IMR-90 (cell line): Measurements from ENCODE around the gene KCNMA1. TPM values are rescaled to one million over a fixed set of nuclear protein-coding genes. Genes with fewer than 3 reads are reported as not detected.

Experiments
- ATAC-seq: fragments of 200-7000 bp; cut with Tn5 transposase; 2 replicates; pipeline ENCODE4 v1.9.1; 2020; ENCODE audit warnings: low read depth, mild to moderate bottlenecking, moderate library complexity
- BruUV-seq: library from RNA; stranded (reverse); fragments of 400-500 nt; replicated peaks from 2 replicates; lab custom pipeline; 2021; lab: Mats Ljungman, UMichigan
- CTCF ChIA-PET: fragments of 300-600 bp; formaldehyde crosslinking; extraction: SDS; loops from one replicate; lab custom pipeline; 2021; ENCODE audit warnings: antibody characterized with exemption; lab: Yijun Ruan, JAX
- POLR2A ChIA-PET: fragments of 300-600 bp; sonication (Branson Sonifier 250); formaldehyde crosslinking; loops from one replicate; lab custom pipeline; 2022; ENCODE audit warnings: antibody characterized with exemption; ENCODE audit not compliant: unreplicated experiment; lab: Charles Lee
- DNase-seq: peaks from one replicate; pipeline ENCODE4 v3.0.0; 2013
- H2AFZ ChIP-seq: replicated peaks from 2 replicates; pipeline ENCODE3; 2013; ENCODE audit warnings: low read length, mild to moderate bottlenecking; ENCODE audit not compliant: poor library complexity
- H2AK5ac ChIP-seq: 2 replicates; pipeline ENCODE4 v1.6.1; 2013; ENCODE audit warnings: low read depth, low read length, inconsistent platforms
- H2AK9ac ChIP-seq: replicated peaks from 2 replicates; pipeline ENCODE3; 2013; ENCODE audit warnings: mild to moderate bottlenecking, low read depth, low read length, moderate library complexity; ENCODE audit not compliant: poor library complexity
- H2BK120ac ChIP-seq: 2 replicates; pipeline ENCODE4 v1.6.1; 2013; ENCODE audit warnings: low read depth, low read length, inconsistent platforms
- H2BK15ac ChIP-seq: 3 replicates; pipeline ENCODE4 v1.6.1; 2013; ENCODE audit warnings: low read depth, low read length, inconsistent platforms
- H2BK20ac ChIP-seq: 2 replicates; pipeline ENCODE4 v1.6.1; 2013; ENCODE audit warnings: low read depth, mild to moderate bottlenecking, inconsistent platforms, low read length, moderate library complexity
- H2BK5ac ChIP-seq: 2 replicates; pipeline ENCODE4 v1.6.1; 2013; ENCODE audit warnings: mild to moderate bottlenecking, low read depth, low read length, inconsistent platforms; ENCODE audit not compliant: poor library complexity, severe bottlenecking
- H3K14ac ChIP-seq: replicated peaks from 2 replicates; pipeline ENCODE4 v1.6.1; 2013; ENCODE audit warnings: low read depth, low read length, inconsistent platforms
- H3K18ac ChIP-seq: 2 replicates; pipeline ENCODE4 v1.6.1; 2013; ENCODE audit warnings: low read depth, low read length, control low read depth
- H3K23ac ChIP-seq: 2 replicates; pipeline ENCODE4 v1.6.1; 2013; ENCODE audit warnings: low read depth, low read length, inconsistent platforms
- H3K27ac ChIP-seq: 2 replicates; pipeline ENCODE4 v1.5.1; 2013; ENCODE audit warnings: mild to moderate bottlenecking, control low read depth, low read length; ENCODE audit not compliant: insufficient read depth
- H3K27me3 ChIP-seq: 2 replicates; pipeline ENCODE4 v1.6.1; 2013; ENCODE audit warnings: low read length; ENCODE audit not compliant: control insufficient read depth, insufficient read depth
- H3K36me3 ChIP-seq: 2 replicates; pipeline ENCODE4 v1.6.1; 2013; ENCODE audit warnings: low read length, mixed read lengths; ENCODE audit not compliant: control insufficient read depth, insufficient read depth
- H3K4ac ChIP-seq: 2 replicates; pipeline ENCODE4 v1.6.1; 2013; ENCODE audit warnings: low read depth, low read length, inconsistent platforms
- H3K4me1 ChIP-seq: 2 replicates; pipeline ENCODE4 v1.6.1; 2013; ENCODE audit warnings: low read length, mixed read lengths; ENCODE audit not compliant: control insufficient read depth, insufficient read depth
- H3K4me2 ChIP-seq: 2 replicates; pipeline ENCODE4 v1.6.1; 2013; ENCODE audit warnings: low read depth, mild to moderate bottlenecking, control low read depth, low read length, moderate library complexity
- H3K4me3 ChIP-seq: 2 replicates; pipeline ENCODE4 v1.5.1; 2013; ENCODE audit warnings: low read depth, mild to moderate bottlenecking, control low read depth, low read length, moderate library complexity; ENCODE audit not compliant: insufficient read depth
- H3K56ac ChIP-seq: 2 replicates; pipeline ENCODE4 v1.6.1; 2013; ENCODE audit warnings: low read length, inconsistent platforms; ENCODE audit not compliant: insufficient read depth; ENCODE audit errors: extremely low read depth
- H3K79me1 ChIP-seq, 2 experiments: 2 replicates each; pipeline ENCODE4 v1.6.1; 2013; ENCODE audit warnings: low read length in 2 of 2, inconsistent platforms in 1 of 2, low read depth in 1 of 2
- H3K9ac ChIP-seq: 2 replicates; pipeline ENCODE4 v1.6.1; 2013; ENCODE audit warnings: low read depth, low read length, control low read depth
- H3K9me1 ChIP-seq: 2 replicates; pipeline ENCODE4 v1.6.1; 2013; ENCODE audit warnings: low read length, inconsistent platforms; ENCODE audit not compliant: insufficient read depth
- H3K9me3 ChIP-seq: 2 replicates; pipeline ENCODE4 v1.6.1; 2013; ENCODE audit warnings: low read length; ENCODE audit not compliant: control insufficient read depth, insufficient read depth
- H4K20me1 ChIP-seq: 2 replicates; pipeline ENCODE4 v1.6.1; 2013; ENCODE audit warnings: low read length, inconsistent platforms; ENCODE audit not compliant: insufficient read depth
- H4K5ac ChIP-seq: 2 replicates; pipeline ENCODE4 v1.6.1; 2013; ENCODE audit warnings: mild to moderate bottlenecking, low read depth, low read length, control low read depth
- H4K8ac ChIP-seq, 2 experiments: 2 replicates each; pipeline ENCODE4 v1.6.1; 2013; ENCODE audit warnings: low read depth in 2 of 2, low read length in 2 of 2, control low read depth in 1 of 2, inconsistent platforms in 1 of 2
- H4K91ac ChIP-seq: 2 replicates; pipeline ENCODE4 v1.6.1; 2013; ENCODE audit warnings: low read depth, low read length, inconsistent platforms; ENCODE audit not compliant: insufficient read depth
- BHLHE40 ChIP-seq: fragments of 150-350 bp; IDR thresholded peaks from 2 replicates; pipeline ENCODE4 v1.6.1; 2016; ENCODE audit warnings: mild to moderate bottlenecking, low read depth, low read length
- CHD1 ChIP-seq: IDR thresholded peaks from 2 replicates; pipeline ENCODE4 v1.6.1; 2012; ENCODE audit warnings: low read depth, low read length, improper control_type of control experiment
- CTCF ChIP-seq: conservative IDR thresholded peaks from 2 replicates; pipeline ENCODE4 v1.5.1; 2012; ENCODE audit warnings: mild to moderate bottlenecking, low read depth, low read length, improper control_type of control experiment
- ELK1 ChIP-seq: fragments of 150-350 bp; IDR thresholded peaks from 2 replicates; pipeline ENCODE4 v1.6.1; 2016; ENCODE audit warnings: low read depth, mild to moderate bottlenecking, low read length, moderate library complexity, borderline replicate concordance
- FOS ChIP-seq: fragments of 150-350 bp; IDR thresholded peaks from 2 replicates; pipeline ENCODE4 v1.6.1; 2016; ENCODE audit warnings: low read depth, low read length
- MAZ ChIP-seq: IDR thresholded peaks from 2 replicates; pipeline ENCODE4 v1.6.1; 2012; ENCODE audit warnings: low read depth, mild to moderate bottlenecking, low read length, improper control_type of control experiment, moderate library complexity, borderline replicate concordance
- MXI1 ChIP-seq: IDR thresholded peaks from 2 replicates; pipeline ENCODE4 v1.6.1; 2012; ENCODE audit warnings: low read depth, mild to moderate bottlenecking, low read length, moderate library complexity, borderline replicate concordance
- NFE2L2 ChIP-seq: fragments of 150-350 bp; IDR thresholded peaks from 2 replicates; pipeline ENCODE4 v1.6.1; 2016; ENCODE audit warnings: low read depth, mild to moderate bottlenecking, low read length
- POLR2A ChIP-seq: IDR thresholded peaks from 2 replicates; pipeline ENCODE4 v1.6.1; 2012; ENCODE audit warnings: mild to moderate bottlenecking, low read depth, low read length
- RAD21 ChIP-seq: IDR thresholded peaks from 2 replicates; pipeline ENCODE4 v1.6.1; 2012; ENCODE audit warnings: low read length, improper control_type of control experiment
- RFX5 ChIP-seq: IDR thresholded peaks from 2 replicates; pipeline ENCODE4 v1.8.0; 2012; ENCODE audit warnings: low read depth, mild to moderate bottlenecking, low read length, moderate library complexity
- SMC3 ChIP-seq: fragments of 150-350 bp; IDR thresholded peaks from 2 replicates; pipeline ENCODE4 v1.6.1; 2016; ENCODE audit warnings: low read depth, mild to moderate bottlenecking, antibody characterized with exemption, low read length, moderate library complexity
- USF2 ChIP-seq: fragments of 150-350 bp; IDR thresholded peaks from 2 replicates; pipeline ENCODE4 v1.6.1; 2017; ENCODE audit warnings: mild to moderate bottlenecking, antibody characterized with exemption, low read length, low read depth
- WGBS, 2 experiments: methylation state at CpG; one replicate each; pipeline versions ENCODE4 v1.1.5 to v1.1.7; 2013; ENCODE audit warnings: missing lambda C conversion rate in 2 of 2; ENCODE audit not compliant: insufficient read length in 1 of 2; ENCODE audit errors: extremely low coverage in 2 of 2; 5-methylcytosine and 5-hydroxymethylcytosine counted together
- dilution Hi-C: fragments of 300-500 bp; cut with HindIII; formaldehyde crosslinking; loops from one replicate; pipeline ENCODE4 v1.14.3; 2018; ENCODE audit warnings: low sequenced_read_pairs; ENCODE audit not compliant: unreplicated experiment
- in situ Hi-C: fragments of 300-500 bp; cut with MboI; formaldehyde crosslinking; loops from 3 replicates; pipeline ENCODE4 v1.14.3; 2019; ENCODE audit warnings: low sequenced_read_pairs, inconsistent platforms, mixed read lengths
- intact Hi-C: fragments of 100-400 bp; cut with micrococcal nuclease; formaldehyde crosslinking; loops from 2 replicates; pipeline ENCODE4 v1.10.0; 2022
- polyA plus RNA-seq, 3 experiments: library from polyadenylated mRNA; depleted of rRNA; stranded (reverse); fragments of >200 nt; gene quantifications; 2 replicates each; pipeline ENCODE4 v1.2.3, GENCODE V29; 2012; ENCODE audit warnings: low replicate concordance in 1 of 3
- total RNA-seq: library from RNA; depleted of rRNA; stranded (reverse); fragments of >200 nt; gene quantifications from 2 replicates; pipeline ENCODE4 v1.2.3, GENCODE V29; 2012

KCNMA1 gene
- total and polyA plus RNA-seq, 2 of the 4 experiments (the other 2 are of a cell fraction): 25.6 to 29.6 TPM

GRCh38 chr10:77416311-77417135, 221.1 kb downstream of the KCNMA1 start:
- ChIA-PET POLR2A (interaction anchor here (0.6 kb wide), 1 partner anchor 89 kb away, joined by 3 read pairs; no protein-coding TSS in a partner anchor), CTCF (no interaction called here)
- Histone ChIP-seq H3K9me1 (peaks cover 36% of the 10 kb centered on the region), H3K79me1 (peaks cover 0 to 17% of the 10 kb centered on the region in 2 experiments; a peak in 2 of 4 replicates), H4K91ac (peak overlapping the region; percentile 97), H2AFZ (peak overlapping the region; percentile 86), H3K27ac (peak overlapping the region; percentile 85), H2BK20ac (peak overlapping the region; percentile 100), H4K5ac (peak overlapping the region; percentile 33), H3K9me3 (no peaks in the 10 kb centered on the region), H3K56ac (peak overlapping the region; percentile 84), H3K9ac (no peak overlapping the region), H3K4ac (peak overlapping the region; percentile 100), H2AK5ac (peak overlapping the region; percentile 97), H2BK15ac (peak overlapping the region; percentile 86), H2AK9ac (peak overlapping the region; percentile 88), H4K8ac (peak overlapping the region; percentile 27 to 97), H3K14ac (peak overlapping the region; percentile 97), H3K4me1 (peaks cover 23% of the 10 kb centered on the region), H3K36me3 (no peaks in the 10 kb centered on the region), H3K4me2 (peak overlapping the region; percentile 47), H4K20me1 (no peaks in the 10 kb centered on the region), H3K18ac (peak overlapping the region; percentile 89), H3K27me3 (no peaks in the 10 kb centered on the region), H3K23ac (peak overlapping the region; percentile 99), H3K4me3 (no peak overlapping the region), H2BK120ac (peak overlapping the region; percentile 100), H2BK5ac (peak overlapping the region; percentile 92)
- intact Hi-C loops (loop anchor here (1.0 kb wide), 1 partner anchor 23 kb away; no protein-coding TSS in a partner anchor), dilution Hi-C loops (no loop called here), in situ Hi-C loops (no loop called here)
- 0% methylated on average over 1 of the region's 14 CpGs; no CpG with 5 or more reads in 1 of the 2 experiments for WGBS, 2 experiments
- ATAC-seq (peak; percentile 90), DNase-seq (peak; percentile 88)
- BruUV-seq: no TSS peak
- TF ChIP-seq CTCF (no peak), SMC3 (0 out of 2 replicates have a peak, but pooled peaks have one; percentile 2), ELK1 (no peak), RAD21 (peak; percentile 14), RFX5 (no peak), POLR2A (no peak; the same call in 1 of the 2 replicates), MXI1 (peak; percentile 66; the same call in 1 of the 2 replicates), FOS (peak; percentile 80), BHLHE40 (peak; percentile 79), NFE2L2 (no peak), CHD1 (no peak), MAZ (no peak), USF2 (peak; percentile 50; the same call in 1 of the 2 replicates)
